ENCODE measurements around the gene CCT2.
"Not testable (repeated sequence)": the region's sequence is repeated elsewhere in the genome, so short reads cannot be mapped to it uniquely, and the experiment has no call there.

Gene CCT2

DNA sequence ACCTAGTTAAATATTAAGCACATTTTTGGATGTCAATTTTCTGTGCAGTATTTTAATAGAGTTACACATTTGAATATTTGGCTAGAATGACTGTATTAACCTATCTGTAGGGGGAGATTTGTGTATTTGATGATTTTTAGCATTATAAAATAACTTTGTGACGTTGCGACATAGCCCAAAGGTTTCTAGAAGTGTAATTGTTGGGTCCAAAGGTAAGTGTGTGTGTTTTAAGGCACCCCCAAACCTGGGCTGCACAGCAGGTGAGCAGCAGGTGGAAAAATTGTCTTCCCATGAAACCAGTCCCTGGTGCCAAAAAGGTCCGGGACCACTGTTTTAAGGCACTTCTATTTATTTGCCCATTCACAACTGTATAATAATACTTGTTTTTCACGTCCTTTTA lies 3.3 kb downstream of the CCT2 start:
- no peak for DNase-seq

DNA sequence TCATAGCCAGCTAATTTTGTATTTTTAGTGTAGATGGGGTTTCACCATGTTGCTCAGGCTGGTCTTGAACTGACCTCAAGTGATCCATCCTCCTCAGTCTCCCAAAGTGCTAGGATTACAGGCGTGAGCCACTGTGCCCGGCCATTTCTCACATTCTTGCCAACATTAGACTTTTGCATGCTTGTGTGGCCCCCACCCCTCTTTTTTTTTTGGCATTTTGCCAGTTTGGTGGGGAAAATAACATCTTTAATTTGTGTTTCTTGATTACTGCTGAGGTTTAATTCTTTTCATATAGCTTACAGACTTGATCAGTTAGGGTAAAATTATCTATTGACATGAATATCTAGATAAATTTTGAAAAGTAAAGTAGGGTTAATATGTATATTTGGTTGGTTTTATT lies 3.8 kb downstream of the CCT2 start:
- no peak for DNase-seq

- DNase-seq: no peak
Measured at GRCh38 chr12:69595689-69596088, 10.4 kb downstream of the CCT2 start.

- no peak for DNase-seq
Measured at GRCh38 chr12:69598174-69598753, 13.0 kb downstream of the CCT2 start.

- no peak for DNase-seq
Measured at GRCh38 chr12:69600804-69601203, 15.5 kb downstream of the CCT2 start.

- DNase-seq: no peak
Measured at GRCh38 chr12:69601962-69602685, 16.9 kb downstream of the CCT2 start.

GRCh38 chr12:69602954-69603353 lies 17.7 kb downstream of the CCT2 start:
- DNase-seq: no peak

DNA sequence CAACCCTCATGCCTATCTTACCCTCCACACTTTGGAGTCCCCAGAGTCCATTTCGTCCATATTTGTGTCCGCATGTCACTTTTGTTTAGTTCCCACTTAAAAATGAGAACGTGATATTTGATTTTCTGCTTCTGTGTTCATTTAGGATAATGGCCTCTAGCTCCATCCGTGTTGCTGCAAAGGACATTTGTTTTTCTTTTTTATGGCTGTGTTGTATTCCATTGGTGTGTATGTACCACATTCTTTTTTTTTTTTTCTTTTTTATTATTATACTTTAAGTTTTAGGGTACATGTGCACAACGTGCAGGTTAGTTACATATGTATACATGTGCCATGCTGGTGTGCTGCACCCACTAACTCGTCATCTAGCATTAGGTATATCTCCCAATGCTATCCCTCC lies 18.3 kb downstream of the CCT2 start:
- DNase-seq: not testable (repeated sequence)

GRCh38 chr12:69604275-69604674 lies 19.0 kb downstream of the CCT2 start:
- not testable (repeated sequence) for DNase-seq

- no peak for DNase-seq
Measured at GRCh38 chr12:69608114-69608513, 22.9 kb downstream of the CCT2 start.

GRCh38 chr12:69610126-69610525 lies 24.9 kb downstream of the CCT2 start:
- DNase-seq: no peak

- no peak for DNase-seq
Measured at GRCh38 chr12:69610729-69611128, 25.5 kb downstream of the CCT2 start, which contains the start of gene LRRC10. Gene LRRC10, minus strand, starts transcription at chr12:69610907. Its CDS starts 69 bp downstream, at chr12:69610838.

GRCh38 chr12:69613351-69613750 lies 28.1 kb downstream of the CCT2 start:
- no peak for DNase-seq

- DNase-seq: no peak
Measured at GRCh38 chr12:69616025-69616424, 30.8 kb downstream of the CCT2 start.

DNA sequence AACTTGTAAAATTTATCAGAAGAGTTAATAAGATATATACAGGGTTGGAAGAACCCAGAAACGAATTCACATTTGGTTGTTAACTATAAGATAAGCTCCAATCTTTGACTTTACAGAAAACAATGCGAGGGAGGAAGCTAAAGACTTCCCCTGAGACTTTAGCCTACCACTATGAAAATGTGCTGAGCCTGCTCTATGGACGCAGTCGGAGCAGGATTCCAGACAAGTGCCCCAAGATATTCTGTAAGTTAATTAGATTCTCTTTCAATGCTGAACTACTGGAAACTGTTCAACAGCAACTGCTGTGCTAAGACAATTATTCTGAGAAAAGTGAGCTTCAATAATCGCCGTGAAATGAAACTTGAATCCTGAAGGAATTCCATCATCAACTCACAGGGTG lies 33.8 kb downstream of the CCT2 start:
- no peak for DNase-seq

GRCh38 chr12:69620077-69620476 lies 34.8 kb downstream of the CCT2 start:
- no peak for DNase-seq

- no peak for DNase-seq
Measured at GRCh38 chr12:69620921-69621320, 35.7 kb downstream of the CCT2 start.

- DNase-seq: no peak
Measured at GRCh38 chr12:69621551-69621950, 36.3 kb downstream of the CCT2 start.

DNA sequence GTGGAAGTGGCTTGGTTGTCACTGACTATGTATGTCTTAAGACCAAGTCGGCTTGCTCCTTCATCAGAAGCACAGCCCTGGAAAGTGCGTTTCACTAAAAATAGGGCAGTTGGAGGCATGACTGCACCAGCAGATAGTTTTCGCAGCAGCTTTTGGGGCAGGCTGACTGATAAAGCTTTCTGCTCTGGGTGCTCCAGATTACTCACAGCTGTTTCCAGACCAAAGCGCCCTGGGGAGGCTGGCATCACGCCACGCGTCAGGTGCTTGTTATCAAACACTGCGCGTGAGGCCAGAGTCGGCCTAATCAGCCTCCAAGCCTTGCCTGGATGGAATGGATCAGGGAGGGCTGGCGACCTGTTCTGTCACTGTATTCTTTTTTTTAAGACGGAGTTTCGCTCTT lies 38.7 kb downstream of the CCT2 start:
- no peak for DNase-seq

- no peak for DNase-seq
Measured at GRCh38 chr12:69627501-69627900, 42.2 kb downstream of the CCT2 start.

DNA sequence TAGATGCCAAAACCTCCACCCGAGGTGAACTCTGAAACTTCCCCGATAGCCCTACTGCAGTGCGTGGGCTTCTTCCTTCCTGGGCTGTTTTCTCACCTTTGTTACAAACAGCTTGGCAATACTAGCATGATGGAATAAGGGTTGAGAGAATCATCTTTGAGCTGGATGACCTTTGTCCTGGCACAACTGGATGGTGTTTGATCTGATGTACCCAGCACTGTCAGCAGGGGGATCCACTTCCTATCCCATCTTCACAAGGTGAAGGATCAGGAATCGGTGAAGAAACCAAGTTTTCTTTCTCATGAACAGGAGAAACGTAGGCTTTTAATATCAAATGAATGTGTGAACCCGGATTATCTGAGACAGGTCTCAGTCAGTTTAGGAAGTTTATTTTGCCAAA lies 44.9 kb downstream of the CCT2 start:
- DNase-seq: no peak

- no peak for DNase-seq
Measured at GRCh38 chr12:69633061-69633460, 47.8 kb downstream of the CCT2 start.

DNA sequence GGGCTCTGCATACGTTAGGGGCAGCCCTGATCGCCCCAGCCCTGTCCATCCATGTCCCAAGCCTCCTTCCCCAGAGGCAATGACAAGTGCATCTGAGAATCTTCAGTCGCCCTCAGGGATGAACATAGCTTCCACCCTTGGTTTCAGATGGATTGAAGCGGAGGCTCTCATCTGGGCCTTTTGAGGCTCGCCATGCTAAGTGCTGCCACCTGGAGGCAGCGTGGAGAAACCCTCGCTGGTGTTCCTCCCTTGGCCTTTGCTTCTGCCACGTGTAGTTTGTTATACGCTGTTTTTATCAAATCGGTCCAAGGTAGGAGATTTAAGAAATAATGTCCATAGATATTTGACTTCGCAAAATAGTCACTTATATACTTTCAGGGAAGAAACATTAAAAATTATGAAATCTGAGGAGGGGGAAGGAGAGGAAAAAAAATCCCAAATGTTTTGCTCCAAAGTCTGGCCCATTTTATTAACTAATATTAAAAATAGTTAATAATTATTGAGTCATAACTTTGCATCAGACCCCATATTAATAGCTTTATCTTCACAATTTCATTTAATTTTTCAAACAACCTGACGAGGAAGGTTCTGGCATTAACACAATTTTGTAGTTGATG lies 54.2 kb downstream of the CCT2 start:
- DNase-seq: peak in 29 of 51 donors; percentile 3 to 70 (median 21)
